Sigmoid colon (tissue), 4 donors: ENCODE results near the gene ABCB8.
A peak's percentile ranks its signal among the peaks of the same experiment; 100 is the strongest.

Source experiments
- EP300 ChIP-seq, 4 donors: sonication (generic); formaldehyde crosslinking; IDR thresholded peaks; one replicate each; pipeline ENCODE4 v1.6.1; 2017; ENCODE audit warnings: antibody characterized with exemption in 4 of 4
- TF ChIP-seq, protein P1 (sequence below), 4 experiments: fragments of 450-650 bp in 3 of 4; fragments of 200-600 bp in 1 of 4; IDR thresholded peaks; one replicate each; pipeline ENCODE4 v1.5.1; 2016 to 2019; ENCODE audit warnings: antibody characterized with exemption in 4 of 4, mild to moderate bottlenecking in 3 of 4, moderate library complexity in 2 of 4

- TF ChIP-seq, protein P1, sequence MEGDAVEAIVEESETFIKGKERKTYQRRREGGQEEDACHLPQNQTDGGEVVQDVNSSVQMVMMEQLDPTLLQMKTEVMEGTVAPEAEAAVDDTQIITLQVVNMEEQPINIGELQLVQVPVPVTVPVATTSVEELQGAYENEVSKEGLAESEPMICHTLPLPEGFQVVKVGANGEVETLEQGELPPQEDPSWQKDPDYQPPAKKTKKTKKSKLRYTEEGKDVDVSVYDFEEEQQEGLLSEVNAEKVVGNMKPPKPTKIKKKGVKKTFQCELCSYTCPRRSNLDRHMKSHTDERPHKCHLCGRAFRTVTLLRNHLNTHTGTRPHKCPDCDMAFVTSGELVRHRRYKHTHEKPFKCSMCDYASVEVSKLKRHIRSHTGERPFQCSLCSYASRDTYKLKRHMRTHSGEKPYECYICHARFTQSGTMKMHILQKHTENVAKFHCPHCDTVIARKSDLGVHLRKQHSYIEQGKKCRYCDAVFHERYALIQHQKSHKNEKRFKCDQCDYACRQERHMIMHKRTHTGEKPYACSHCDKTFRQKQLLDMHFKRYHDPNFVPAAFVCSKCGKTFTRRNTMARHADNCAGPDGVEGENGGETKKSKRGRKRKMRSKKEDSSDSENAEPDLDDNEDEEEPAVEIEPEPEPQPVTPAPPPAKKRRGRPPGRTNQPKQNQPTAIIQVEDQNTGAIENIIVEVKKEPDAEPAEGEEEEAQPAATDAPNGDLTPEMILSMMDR (IDR thresholded peaks at IDR 0.05) = peak; percentile 71 to 95 (median 88)
- TF ChIP-seq EP300 (IDR thresholded peaks at IDR 0.05) = no peak
Measured at GRCh38 chr7:151017953-151018420, 10.3 kb upstream of the ABCB8 start.
